Measurements from ENCODE around the gene TIAM2.

GRCh38 chr6:155108070-155108820, 113.1 kb downstream of the TIAM2 start:
- TF ChIP-seq CTCF (IDR thresholded peaks at IDR 0.05) (no peak), POLR2AphosphoS5 (IDR thresholded peaks at IDR 0.05) (no peak)

All from transverse colon (tissue), 4 donors.